B cell (primary cell): ENCODE measurements around the gene CDC25A. TPM values are rescaled to one million over a fixed set of nuclear protein-coding genes. Genes with fewer than 3 reads are reported as not detected.
"Not testable (repeated sequence)": the region's sequence is repeated elsewhere in the genome, so short reads cannot be mapped to it uniquely, and the experiment has no call there.

ENCODE experiments used
- ATAC-seq: fragments of 200-7000 bp; cut with Tn5 transposase; one replicate; pipeline ENCODE4 v1.10.0; 2021; ENCODE audit warnings: low read depth, mild to moderate bottlenecking, moderate number of reproducible peaks, moderate library complexity
- CTCF ChIA-PET: fragments of 350-600 bp; sonication (Branson Sonifier 250); formaldehyde crosslinking; loops from one replicate; lab custom pipeline; 2021; ENCODE audit warnings: antibody characterized with exemption, inconsistent platforms; lab: Charles Lee
- POLR2A ChIA-PET: fragments of 350-600 bp; sonication (Branson Sonifier 250); formaldehyde crosslinking; loops from one replicate; lab custom pipeline; 2021; ENCODE audit warnings: antibody characterized with exemption; lab: Charles Lee
- DNase-seq: peaks from one replicate; pipeline ENCODE4 v3.0.0; 2013
- H2AFZ ChIP-seq: 2 replicates; pipeline ENCODE4 v1.6.1; 2012; ENCODE audit warnings: mild to moderate bottlenecking, low read depth, low read length; ENCODE audit not compliant: insufficient read depth, poor library complexity, severe bottlenecking
- H3K27ac ChIP-seq, 2 donors: 1 replicate in 1 of 2; 2 replicates in 1 of 2; pipeline ENCODE4 v1.5.1; 2012 to 2013; ENCODE audit warnings: low read length in 2 of 2, mild to moderate bottlenecking in 2 of 2, moderate library complexity in 1 of 2
- H3K27me3 ChIP-seq, 4 experiments: fragments of 200-600 bp in 1 of 4; sonication (generic) in 1 of 4; replicated peaks in 1 of 4; 1 replicate in 2 of 4; 2 replicates in 2 of 4; pipeline versions ENCODE4 v1.6.1 to v1.7.0; 2013 to 2016; ENCODE audit warnings: low read length in 3 of 4, mild to moderate bottlenecking in 2 of 4, mixed read lengths in 1 of 4, moderate library complexity in 1 of 4; ENCODE audit not compliant: insufficient read depth in 4 of 4, control insufficient read depth in 3 of 4; ENCODE audit errors: control extremely low read depth in 1 of 4
- H3K36me3 ChIP-seq, 2 experiments: replicated peaks in 1 of 2; 1 replicate in 1 of 2; 2 replicates in 1 of 2; pipeline versions ENCODE4 v1.6.1 to v1.7.1; 2013; ENCODE audit warnings: low read length in 1 of 2; ENCODE audit not compliant: insufficient read depth in 2 of 2, control insufficient read depth in 1 of 2; ENCODE audit errors: control extremely low read depth in 1 of 2, extremely low read depth in 1 of 2
- H3K4me1 ChIP-seq, 2 donors: fragments of 200-600 bp in 1 of 2; sonication (generic) in 1 of 2; 1 replicate in 1 of 2; 2 replicates in 1 of 2; pipeline versions ENCODE4 v1.5.1 to v1.6.1; 2013 to 2017; ENCODE audit warnings: low read length in 2 of 2; ENCODE audit not compliant: control insufficient read depth in 2 of 2, insufficient read depth in 2 of 2
- H3K4me2 ChIP-seq: replicated peaks from 2 replicates; pipeline ENCODE3; 2012; ENCODE audit warnings: mild to moderate bottlenecking, low read depth, low read length; ENCODE audit not compliant: poor library complexity, severe bottlenecking
- H3K4me3 ChIP-seq, 5 experiments: fragments of 200-600 bp in 1 of 5; sonication (generic) in 1 of 5; 1 replicate in 3 of 5; 2 replicates in 2 of 5; pipeline versions ENCODE4 v1.5.1 to v1.7.0; 2011 to 2016; ENCODE audit warnings: low read length in 4 of 5, mild to moderate bottlenecking in 4 of 5, low read depth in 2 of 5, control low read depth in 1 of 5, moderate library complexity in 1 of 5; ENCODE audit not compliant: insufficient read depth in 1 of 5; ENCODE audit errors: control extremely low read depth in 1 of 5, extremely low read depth in 1 of 5
- H3K79me2 ChIP-seq: fragments of 200-600 bp; sonication (generic); one replicate; pipeline ENCODE4 v1.6.0; 2016; ENCODE audit warnings: low read length; ENCODE audit not compliant: control insufficient read depth, insufficient read depth
- H3K9ac ChIP-seq: fragments of 200-600 bp; sonication (generic); 2 replicates; pipeline ENCODE4 v1.6.1; 2017; ENCODE audit warnings: mild to moderate bottlenecking, low read length, moderate library complexity
- H3K9me3 ChIP-seq, 3 donors: one replicate each; pipeline versions ENCODE4 v1.6.1 to v1.7.1; 2013; ENCODE audit warnings: low read length in 2 of 3; ENCODE audit not compliant: control insufficient read depth in 2 of 3, insufficient read depth in 1 of 3; ENCODE audit errors: control extremely low read depth in 1 of 3
- H4K20me1 ChIP-seq: 2 replicates; pipeline ENCODE4 v1.6.0; 2012; ENCODE audit warnings: mild to moderate bottlenecking, low read length; ENCODE audit not compliant: insufficient read depth, control insufficient read depth, poor library complexity, severe bottlenecking
- H3K27ac Mint-ChIP-seq: one replicate; pipeline ENCODE4 v1.8.0; 2021; ENCODE audit warnings: mixed read lengths
- H3K27me3 Mint-ChIP-seq: one replicate; pipeline ENCODE4 v1.8.0; 2021; ENCODE audit warnings: mixed read lengths
- H3K4me1 Mint-ChIP-seq: one replicate; pipeline ENCODE4 v1.8.0; 2021; ENCODE audit warnings: mixed read lengths
- H3K4me3 Mint-ChIP-seq: one replicate; pipeline ENCODE4 v1.8.0; 2021; ENCODE audit warnings: mixed read lengths
- H3K9me3 Mint-ChIP-seq: one replicate; pipeline ENCODE4 v1.8.0; 2022; ENCODE audit warnings: mixed read lengths; ENCODE audit not compliant: insufficient read depth
- EZH2 ChIP-seq: IDR thresholded peaks from 2 replicates; pipeline ENCODE4 v1.6.1; 2012; ENCODE audit warnings: borderline replicate concordance, low read depth, mild to moderate bottlenecking, moderate library complexity, low read length; ENCODE audit not compliant: insufficient read depth, poor library complexity, severe bottlenecking
- WGBS: methylation state at CpG from one replicate; pipeline ENCODE4 v1.1.5; 2013; ENCODE audit warnings: missing lambda C conversion rate; ENCODE audit not compliant: insufficient coverage; 5-methylcytosine and 5-hydroxymethylcytosine counted together
- intact Hi-C: fragments of 100-400 bp; cut with micrococcal nuclease; formaldehyde crosslinking; loops from one replicate; pipeline ENCODE4 v1.10.0; 2022
- polyA plus RNA-seq: library from polyadenylated mRNA; depleted of rRNA; stranded (reverse); fragments of >200 nt; gene quantifications from 2 replicates; pipeline ENCODE4 v1.2.3, GENCODE V29; 2012
- total RNA-seq, 2 donors: library from RNA; stranded (reverse); fragments of 120-200 nt in 1 of 2; gene quantifications; 1 replicate in 1 of 2; 2 replicates in 1 of 2; pipeline versions ENCODE4 v1.2.3 to v1.2.4, GENCODE V29; 2013 to 2022
- TF ChIP-seq, protein P1 (sequence below): fragments of 200-600 bp; IDR thresholded peaks from one replicate; pipeline ENCODE4 v1.8.0; 2022; ENCODE audit warnings: antibody characterized with exemption, mild to moderate bottlenecking

The CDC25A gene
- total and polyA plus RNA-seq, 2 donors (not counting 1 experiment from before 2014, with no cell fraction given), result 0.07 to 0.27 TPM

DNA sequence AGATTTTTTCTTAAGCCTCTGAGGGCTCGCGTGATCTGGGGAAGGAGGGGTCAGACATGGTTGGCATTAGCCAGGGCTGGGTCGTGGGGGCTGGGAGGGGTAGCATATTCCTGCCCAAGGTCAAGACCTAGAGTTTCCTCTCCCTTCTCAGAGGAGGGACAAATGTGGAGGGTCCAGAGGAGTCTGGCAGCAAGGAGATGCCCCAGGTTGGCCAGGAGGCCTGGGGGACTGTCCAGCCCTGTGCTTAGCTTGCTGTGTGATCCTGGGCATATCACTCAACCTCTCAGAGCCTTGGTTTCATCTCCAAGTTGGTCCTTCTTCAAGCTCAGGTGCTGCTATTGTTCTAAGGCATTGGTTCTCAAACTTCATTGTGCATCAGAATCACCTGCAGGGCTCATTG, 26.0 kb upstream of the CDC25A start:
- POLR2A ChIA-PET, result no interaction called here
- H4K20me1 ChIP-seq, result no peaks in the 10 kb centered on the region
- DNase-seq (no peak), ATAC-seq (no peak)
- H3K4me3 ChIP-seq, result no peak overlapping the region
- 100% methylated on average over 2 of the region's 3 CpGs for WGBS
- no peak overlapping the region for H3K27ac ChIP-seq
- no peak overlapping the region for H3K4me2 ChIP-seq
- H3K9me3 ChIP-seq, result no peaks in the 10 kb centered on the region
- no peak overlapping the region for H2AFZ ChIP-seq
- Mint-ChIP-seq H3K9me3 (no peaks in the 10 kb centered on the region), H3K27me3 (no peaks in the 10 kb centered on the region), H3K4me1 (peaks cover 2% of the 10 kb centered on the region), H3K4me3 (no peak overlapping the region), H3K27ac (no peak overlapping the region)
- intact Hi-C loops, result no loop called here
- H3K9ac ChIP-seq, result no peak overlapping the region
- no peaks in the 10 kb centered on the region for H3K27me3 ChIP-seq
- no peaks in the 10 kb centered on the region for H3K79me2 ChIP-seq
- TF ChIP-seq, protein P1, sequence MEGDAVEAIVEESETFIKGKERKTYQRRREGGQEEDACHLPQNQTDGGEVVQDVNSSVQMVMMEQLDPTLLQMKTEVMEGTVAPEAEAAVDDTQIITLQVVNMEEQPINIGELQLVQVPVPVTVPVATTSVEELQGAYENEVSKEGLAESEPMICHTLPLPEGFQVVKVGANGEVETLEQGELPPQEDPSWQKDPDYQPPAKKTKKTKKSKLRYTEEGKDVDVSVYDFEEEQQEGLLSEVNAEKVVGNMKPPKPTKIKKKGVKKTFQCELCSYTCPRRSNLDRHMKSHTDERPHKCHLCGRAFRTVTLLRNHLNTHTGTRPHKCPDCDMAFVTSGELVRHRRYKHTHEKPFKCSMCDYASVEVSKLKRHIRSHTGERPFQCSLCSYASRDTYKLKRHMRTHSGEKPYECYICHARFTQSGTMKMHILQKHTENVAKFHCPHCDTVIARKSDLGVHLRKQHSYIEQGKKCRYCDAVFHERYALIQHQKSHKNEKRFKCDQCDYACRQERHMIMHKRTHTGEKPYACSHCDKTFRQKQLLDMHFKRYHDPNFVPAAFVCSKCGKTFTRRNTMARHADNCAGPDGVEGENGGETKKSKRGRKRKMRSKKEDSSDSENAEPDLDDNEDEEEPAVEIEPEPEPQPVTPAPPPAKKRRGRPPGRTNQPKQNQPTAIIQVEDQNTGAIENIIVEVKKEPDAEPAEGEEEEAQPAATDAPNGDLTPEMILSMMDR, result no peak
- TF ChIP-seq EZH2, result no peak
- no peaks in the 10 kb centered on the region for H3K36me3 ChIP-seq
- H3K4me1 ChIP-seq, result no peaks in the 10 kb centered on the region
- CTCF ChIA-PET, result interaction anchor here (0.6 kb wide), 1 partner anchor 1161 kb away, joined by 5 read pairs; no protein-coding TSS in a partner anchor

DNA sequence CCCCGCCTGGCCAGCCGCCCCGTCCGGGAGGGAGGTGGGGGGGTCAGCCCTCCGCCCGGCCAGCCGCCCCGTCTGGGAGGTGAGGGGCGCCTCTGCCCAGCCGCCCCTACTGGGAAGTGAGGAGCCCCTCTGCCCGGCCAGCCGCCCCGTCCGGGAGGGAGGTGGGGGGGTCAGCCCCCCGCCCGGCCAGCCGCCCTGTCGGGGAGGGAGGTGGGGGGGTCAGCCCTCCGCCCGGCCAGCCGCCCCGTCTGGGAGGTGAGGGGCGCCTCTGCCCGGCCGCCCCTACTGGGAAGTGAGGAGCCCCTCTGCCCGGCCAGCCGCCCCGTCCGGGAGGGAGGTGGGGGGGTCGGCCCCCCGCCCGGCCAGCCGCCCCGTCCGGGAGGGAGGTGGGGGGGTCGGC, 23.6 kb upstream of the CDC25A start:
- H3K4me1 Mint-ChIP-seq, H3K4me3 Mint-ChIP-seq, H3K4me3 ChIP-seq, intact Hi-C loops, ATAC-seq, H3K27ac ChIP-seq, POLR2A ChIA-PET, H3K4me2 ChIP-seq, H3K36me3 ChIP-seq, H3K27me3 ChIP-seq, H2AFZ ChIP-seq, H3K9me3 Mint-ChIP-seq, CTCF ChIA-PET, H3K4me1 ChIP-seq, H4K20me1 ChIP-seq, H3K27me3 Mint-ChIP-seq, H3K9ac ChIP-seq, H3K79me2 ChIP-seq, H3K9me3 ChIP-seq, H3K27ac Mint-ChIP-seq, DNase-seq: not testable (repeated sequence)
- no CpG with 5 or more reads among the region's 36 CpGs for WGBS

DNA sequence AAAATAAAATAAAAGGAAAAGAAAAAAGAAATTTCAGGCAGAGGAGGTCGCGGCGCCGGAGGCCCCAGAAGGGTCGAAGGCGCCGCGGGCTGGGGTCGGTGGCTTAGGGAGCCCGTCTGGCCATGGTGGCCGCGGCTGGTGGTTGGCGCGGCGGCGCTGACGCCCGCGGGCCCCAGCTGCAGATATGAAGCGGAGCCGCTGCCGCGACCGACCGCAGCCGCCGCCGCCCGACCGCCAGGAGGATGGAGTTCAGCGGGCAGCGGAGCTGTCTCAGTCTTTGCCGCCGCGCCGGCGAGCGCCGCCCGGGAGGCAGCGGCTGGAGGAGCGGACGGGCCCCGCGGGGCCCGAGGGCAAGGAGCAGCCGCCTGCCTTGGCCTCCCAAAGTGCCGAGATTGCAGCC, 22.3 kb upstream of the CDC25A start:
- H4K20me1 ChIP-seq, H3K4me1 ChIP-seq, H3K4me3 Mint-ChIP-seq, H3K79me2 ChIP-seq, CTCF ChIA-PET, H2AFZ ChIP-seq, H3K27ac Mint-ChIP-seq, DNase-seq, H3K9me3 Mint-ChIP-seq, H3K27me3 ChIP-seq, H3K4me1 Mint-ChIP-seq, H3K4me2 ChIP-seq, H3K27me3 Mint-ChIP-seq, intact Hi-C loops, POLR2A ChIA-PET, ATAC-seq, H3K9ac ChIP-seq, H3K4me3 ChIP-seq, H3K9me3 ChIP-seq, H3K27ac ChIP-seq, H3K36me3 ChIP-seq: not testable (repeated sequence)
- 100% methylated on average over 2 of the region's 48 CpGs for WGBS
